HCT116 (cell line): ENCODE data around the gene MIPEP. TPM values are rescaled to one million over a fixed set of nuclear protein-coding genes. Genes with fewer than 3 reads are reported as not detected.

ENCODE experiments used
- ATAC-seq: fragments of 200-7000 bp; cut with Tn5 transposase; 2 replicates; pipeline ENCODE4 v1.9.1; 2020; ENCODE audit warnings: mild to moderate bottlenecking, moderate library complexity
- BruUV-seq: library from RNA; stranded (reverse); fragments of 400-500 nt; replicated peaks from 2 replicates; lab custom pipeline; 2021; lab: Mats Ljungman, UMichigan
- CTCF ChIA-PET: fragments of 300-600 bp; sonication (Branson Sonifier 250); formaldehyde crosslinking; loops from one replicate; lab custom pipeline; 2021; ENCODE audit warnings: antibody characterized with exemption; lab: Charles Lee
- POLR2A ChIA-PET: fragments of 300-600, 350-600 bp; sonication (Branson Sonifier 250); formaldehyde crosslinking; loops from one replicate; lab custom pipeline; 2021; ENCODE audit warnings: antibody characterized with exemption; lab: Charles Lee
- RAD21 ChIA-PET, 2 experiments: fragments of 300-600 bp; sonication (Branson Sonifier 250); formaldehyde crosslinking; loops; one replicate each; lab custom pipeline; 2023; ENCODE audit warnings: low total read pairs in 2 of 2; ENCODE audit not compliant: uncharacterized antibody in 2 of 2, unreplicated experiment in 2 of 2, low non-redundant PET in 1 of 2; lab: Charles Lee
- DNase-seq: peaks from one replicate; pipeline ENCODE4 v3.0.0-alpha.2; 2010; ENCODE audit warnings: low read depth, low spot score
- H2AFZ ChIP-seq: fragments of 200-600 bp; shearing (Covaris generic), sonication (generic); 2 replicates; pipeline ENCODE4 v1.6.1; 2017; ENCODE audit warnings: low read depth, mixed run types, mixed read lengths, antibody characterized with exemption, low read length; ENCODE audit not compliant: poor library complexity, severe bottlenecking
- H3K27ac ChIP-seq: 2 replicates; pipeline ENCODE4 v1.5.1; 2012; ENCODE audit warnings: low read depth, low read length
- H3K27me3 ChIP-seq: fragments of 200-600 bp; sonication (generic); 2 replicates; pipeline ENCODE4 v1.6.1; 2016; ENCODE audit warnings: mixed run types, low read length, mixed read lengths; ENCODE audit not compliant: insufficient read depth
- H3K36me3 ChIP-seq, 2 experiments: fragments of 200-500 bp in 1 of 2; fragments of 200-600 bp in 1 of 2; sonication (Bioruptor generic) in 1 of 2; sonication (generic) in 1 of 2; 2 replicates each; pipeline versions ENCODE4 v1.5.1 to v1.6.1; 2014 to 2016; ENCODE audit warnings: low read length in 2 of 2, inconsistent platforms in 1 of 2, mixed read lengths in 1 of 2, mixed run types in 1 of 2; ENCODE audit not compliant: insufficient read depth in 2 of 2, control insufficient read depth in 1 of 2
- H3K4me1 ChIP-seq, 2 experiments: fragments of 200-600 bp in 1 of 2; sonication (generic) in 1 of 2; 2 replicates each; pipeline versions ENCODE4 v1.5.1 to v1.6.1; 2012 to 2017; ENCODE audit warnings: low read length in 2 of 2, inconsistent platforms in 1 of 2, mild to moderate bottlenecking in 1 of 2, mixed read lengths in 1 of 2, mixed run types in 1 of 2, moderate library complexity in 1 of 2; ENCODE audit not compliant: insufficient read depth in 2 of 2, control insufficient read depth in 1 of 2
- H3K4me2 ChIP-seq: fragments of 200-600 bp; sonication (generic); 2 replicates; pipeline ENCODE4 v1.6.1; 2017; ENCODE audit warnings: mixed run types, low read length, mixed read lengths
- H3K4me3 ChIP-seq, 2 experiments: fragments of 200-600 bp in 1 of 2; sonication (generic) in 1 of 2; replicated peaks in 1 of 2; 2 replicates each; pipeline ENCODE4 v1.5.1; 2011 to 2016; ENCODE audit warnings: low read length in 2 of 2, control low read depth in 1 of 2, low read depth in 1 of 2, mild to moderate bottlenecking in 1 of 2, mixed read lengths in 1 of 2, mixed run types in 1 of 2
- H3K79me2 ChIP-seq: fragments of 200-600 bp; sonication (generic); 2 replicates; pipeline ENCODE4 v1.6.1; 2017; ENCODE audit warnings: mild to moderate bottlenecking, mixed run types, low read length, moderate library complexity, mixed read lengths; ENCODE audit not compliant: insufficient read depth
- H3K9ac ChIP-seq: fragments of 200-600 bp; sonication (generic); 2 replicates; pipeline ENCODE4 v1.6.1; 2016; ENCODE audit warnings: low read length, mixed read lengths
- H3K9me2 ChIP-seq: fragments of 200-600 bp; sonication (generic), shearing (Covaris generic); 2 replicates; pipeline ENCODE4 v1.6.1; 2017; ENCODE audit warnings: mixed run types, mild to moderate bottlenecking, moderate library complexity; ENCODE audit not compliant: insufficient read depth
- H3K9me3 ChIP-seq, 2 experiments: fragments of 200-500 bp in 1 of 2; fragments of 200-600 bp in 1 of 2; sonication (Bioruptor generic) in 1 of 2; sonication (generic) in 1 of 2; 2 replicates each; pipeline ENCODE4 v1.6.1; 2014 to 2017; ENCODE audit warnings: low read length in 2 of 2, mixed read lengths in 2 of 2, inconsistent platforms in 1 of 2, low read depth in 1 of 2, mild to moderate bottlenecking in 1 of 2, mixed run types in 1 of 2, moderate library complexity in 1 of 2; ENCODE audit not compliant: control insufficient read depth in 1 of 2, insufficient read depth in 1 of 2
- H4K20me1 ChIP-seq: fragments of 200-600 bp; sonication (generic), shearing (Covaris generic); 2 replicates; pipeline ENCODE4 v1.6.1; 2017; ENCODE audit warnings: mixed run types, mild to moderate bottlenecking, moderate library complexity; ENCODE audit not compliant: insufficient read depth
- CEBPB ChIP-seq: IDR thresholded peaks from 2 replicates; pipeline ENCODE4 v1.6.1; 2012; ENCODE audit warnings: low read depth
- EGR1 ChIP-seq: IDR thresholded peaks from 2 replicates; pipeline ENCODE4 v1.6.1; 2012; ENCODE audit warnings: low read depth
- EZH2 ChIP-seq: fragments of 200-600 bp; sonication (generic); IDR thresholded peaks from 2 replicates; pipeline ENCODE4 v1.6.1; 2017; ENCODE audit warnings: antibody characterized with exemption, mixed run types
- EZH2phosphoT487 ChIP-seq: fragments of 200-600 bp; IDR thresholded peaks from 2 replicates; pipeline ENCODE4 v1.6.1; 2018; ENCODE audit warnings: antibody characterized with exemption, borderline replicate concordance
- FOSL1 ChIP-seq: IDR thresholded peaks from 2 replicates; pipeline ENCODE4 v1.6.1; 2012; ENCODE audit warnings: low read depth
- POLR2AphosphoS5 ChIP-seq: IDR thresholded peaks from 2 replicates; pipeline ENCODE4 v1.6.1; 2011; ENCODE audit warnings: mild to moderate bottlenecking, low read depth, low read length, moderate library complexity
- RAD21 ChIP-seq: IDR thresholded peaks from 2 replicates; pipeline ENCODE4 v1.6.1; 2012; ENCODE audit warnings: low read depth, mild to moderate bottlenecking
- SIN3A ChIP-seq: IDR thresholded peaks from 2 replicates; pipeline ENCODE4 v1.6.1; 2012; ENCODE audit warnings: low read depth
- SRF ChIP-seq: IDR thresholded peaks from 2 replicates; pipeline ENCODE4 v1.6.1; 2012; ENCODE audit warnings: low read depth
- TCF7L2 ChIP-seq: IDR thresholded peaks from 2 replicates; pipeline ENCODE4 v1.7.0; 2011; ENCODE audit warnings: borderline replicate concordance, inconsistent platforms; ENCODE audit not compliant: insufficient read depth, insufficient read length; ENCODE audit errors: extremely low read depth
- YY1 ChIP-seq: IDR thresholded peaks from 2 replicates; pipeline ENCODE4 v1.6.1; 2011; ENCODE audit warnings: low read length, low read depth, moderate library complexity, mild to moderate bottlenecking; ENCODE audit not compliant: insufficient replicate concordance; ENCODE audit errors: extremely low read depth
- ZNF274 ChIP-seq: fragments of 200-500 bp; sonication (Bioruptor generic); IDR thresholded peaks from 2 replicates; pipeline ENCODE4 v1.6.1; 2014; ENCODE audit warnings: mild to moderate bottlenecking, low read depth, low read length, inconsistent platforms
- intact Hi-C: fragments of 100-400 bp; cut with micrococcal nuclease; formaldehyde crosslinking; loops from 2 replicates; pipeline ENCODE4 v1.10.0; 2022
- total RNA-seq: library from RNA; stranded (reverse); gene quantifications from one replicate; pipeline ENCODE4 v1.2.1, GENCODE V29; 2021; ENCODE audit not compliant: unreplicated experiment
- TF ChIP-seq, protein P1 (sequence below): IDR thresholded peaks from 2 replicates; pipeline ENCODE4 v1.6.1; 2012
- TF ChIP-seq, protein P2 (sequence below): IDR thresholded peaks from 2 replicates; pipeline ENCODE4 v1.6.1; 2011; ENCODE audit warnings: mild to moderate bottlenecking, low read length, moderate library complexity; ENCODE audit not compliant: insufficient replicate concordance; ENCODE audit errors: extremely low read depth
- TF ChIP-seq, protein P3 (sequence below): IDR thresholded peaks from 2 replicates; pipeline ENCODE4 v1.6.1; 2012; ENCODE audit warnings: low read depth
- TF ChIP-seq, protein P4 (sequence below): IDR thresholded peaks from 2 replicates; pipeline ENCODE4 v1.6.1; 2012
- TF ChIP-seq, protein P5 (sequence below), 3 experiments: fragments of 200-600 bp in 1 of 3; sonication (generic) in 1 of 3; IDR thresholded peaks in 2 of 3; conservative IDR thresholded peaks in 1 of 3; 2 replicates each; pipeline ENCODE4 v1.5.1; 2012 to 2017; ENCODE audit warnings: low read depth in 2 of 3, low read length in 2 of 3, antibody characterized with exemption in 1 of 3, borderline replicate concordance in 1 of 3, control low read depth in 1 of 3, mild to moderate bottlenecking in 1 of 3, mixed read lengths in 1 of 3, mixed run types in 1 of 3, moderate library complexity in 1 of 3; ENCODE audit not compliant: insufficient read depth in 1 of 3

The MIPEP gene
- total RNA-seq, 1 experiment from 2014 or later: 33.3 TPM

DNA sequence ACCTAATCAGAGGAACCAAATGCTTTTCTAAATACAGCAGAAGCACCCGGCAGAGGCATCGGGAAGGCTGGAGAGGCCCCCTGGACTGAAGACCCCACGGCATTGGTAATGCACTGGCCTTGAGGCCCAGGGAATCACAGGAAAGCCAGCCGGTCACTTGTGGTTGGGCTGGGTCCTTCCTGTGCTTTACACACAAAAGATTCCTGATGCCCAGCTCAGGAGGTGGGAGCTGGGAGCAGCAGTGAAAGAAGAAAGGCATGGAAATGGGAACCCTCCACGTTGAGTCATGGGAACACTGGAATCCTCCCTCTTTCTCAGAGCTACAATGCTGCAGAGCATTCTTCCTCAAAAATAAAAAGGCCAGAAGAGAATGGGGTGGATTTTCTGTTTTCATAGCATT lies 192.6 kb downstream of the MIPEP start:
- no peaks in the 10 kb centered on the region for H3K4me1 ChIP-seq
- no peak for DNase-seq
- POLR2A ChIA-PET: no interaction called here
- TF ChIP-seq ZNF274 (no peak), EGR1 (no peak), FOSL1 (no peak), SRF (no peak), EZH2phosphoT487 (no peak), YY1 (no peak), SIN3A (no peak), EZH2 (no peak), RAD21 (no peak), TCF7L2 (no peak), POLR2AphosphoS5 (no peak), CEBPB (no peak)
- TF ChIP-seq, protein P1, sequence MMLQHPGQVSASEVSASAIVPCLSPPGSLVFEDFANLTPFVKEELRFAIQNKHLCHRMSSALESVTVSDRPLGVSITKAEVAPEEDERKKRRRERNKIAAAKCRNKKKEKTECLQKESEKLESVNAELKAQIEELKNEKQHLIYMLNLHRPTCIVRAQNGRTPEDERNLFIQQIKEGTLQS: no peak
- TF ChIP-seq, protein P2, sequence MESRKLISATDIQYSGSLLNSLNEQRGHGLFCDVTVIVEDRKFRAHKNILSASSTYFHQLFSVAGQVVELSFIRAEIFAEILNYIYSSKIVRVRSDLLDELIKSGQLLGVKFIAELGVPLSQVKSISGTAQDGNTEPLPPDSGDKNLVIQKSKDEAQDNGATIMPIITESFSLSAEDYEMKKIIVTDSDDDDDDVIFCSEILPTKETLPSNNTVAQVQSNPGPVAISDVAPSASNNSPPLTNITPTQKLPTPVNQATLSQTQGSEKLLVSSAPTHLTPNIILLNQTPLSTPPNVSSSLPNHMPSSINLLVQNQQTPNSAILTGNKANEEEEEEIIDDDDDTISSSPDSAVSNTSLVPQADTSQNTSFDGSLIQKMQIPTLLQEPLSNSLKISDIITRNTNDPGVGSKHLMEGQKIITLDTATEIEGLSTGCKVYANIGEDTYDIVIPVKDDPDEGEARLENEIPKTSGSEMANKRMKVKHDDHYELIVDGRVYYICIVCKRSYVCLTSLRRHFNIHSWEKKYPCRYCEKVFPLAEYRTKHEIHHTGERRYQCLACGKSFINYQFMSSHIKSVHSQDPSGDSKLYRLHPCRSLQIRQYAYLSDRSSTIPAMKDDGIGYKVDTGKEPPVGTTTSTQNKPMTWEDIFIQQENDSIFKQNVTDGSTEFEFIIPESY: no peak
- TF ChIP-seq, protein P3, sequence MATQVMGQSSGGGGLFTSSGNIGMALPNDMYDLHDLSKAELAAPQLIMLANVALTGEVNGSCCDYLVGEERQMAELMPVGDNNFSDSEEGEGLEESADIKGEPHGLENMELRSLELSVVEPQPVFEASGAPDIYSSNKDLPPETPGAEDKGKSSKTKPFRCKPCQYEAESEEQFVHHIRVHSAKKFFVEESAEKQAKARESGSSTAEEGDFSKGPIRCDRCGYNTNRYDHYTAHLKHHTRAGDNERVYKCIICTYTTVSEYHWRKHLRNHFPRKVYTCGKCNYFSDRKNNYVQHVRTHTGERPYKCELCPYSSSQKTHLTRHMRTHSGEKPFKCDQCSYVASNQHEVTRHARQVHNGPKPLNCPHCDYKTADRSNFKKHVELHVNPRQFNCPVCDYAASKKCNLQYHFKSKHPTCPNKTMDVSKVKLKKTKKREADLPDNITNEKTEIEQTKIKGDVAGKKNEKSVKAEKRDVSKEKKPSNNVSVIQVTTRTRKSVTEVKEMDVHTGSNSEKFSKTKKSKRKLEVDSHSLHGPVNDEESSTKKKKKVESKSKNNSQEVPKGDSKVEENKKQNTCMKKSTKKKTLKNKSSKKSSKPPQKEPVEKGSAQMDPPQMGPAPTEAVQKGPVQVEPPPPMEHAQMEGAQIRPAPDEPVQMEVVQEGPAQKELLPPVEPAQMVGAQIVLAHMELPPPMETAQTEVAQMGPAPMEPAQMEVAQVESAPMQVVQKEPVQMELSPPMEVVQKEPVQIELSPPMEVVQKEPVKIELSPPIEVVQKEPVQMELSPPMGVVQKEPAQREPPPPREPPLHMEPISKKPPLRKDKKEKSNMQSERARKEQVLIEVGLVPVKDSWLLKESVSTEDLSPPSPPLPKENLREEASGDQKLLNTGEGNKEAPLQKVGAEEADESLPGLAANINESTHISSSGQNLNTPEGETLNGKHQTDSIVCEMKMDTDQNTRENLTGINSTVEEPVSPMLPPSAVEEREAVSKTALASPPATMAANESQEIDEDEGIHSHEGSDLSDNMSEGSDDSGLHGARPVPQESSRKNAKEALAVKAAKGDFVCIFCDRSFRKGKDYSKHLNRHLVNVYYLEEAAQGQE: no peak
- TF ChIP-seq, protein P4, sequence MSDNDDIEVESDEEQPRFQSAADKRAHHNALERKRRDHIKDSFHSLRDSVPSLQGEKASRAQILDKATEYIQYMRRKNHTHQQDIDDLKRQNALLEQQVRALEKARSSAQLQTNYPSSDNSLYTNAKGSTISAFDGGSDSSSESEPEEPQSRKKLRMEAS: no peak
- TF ChIP-seq, protein P5, sequence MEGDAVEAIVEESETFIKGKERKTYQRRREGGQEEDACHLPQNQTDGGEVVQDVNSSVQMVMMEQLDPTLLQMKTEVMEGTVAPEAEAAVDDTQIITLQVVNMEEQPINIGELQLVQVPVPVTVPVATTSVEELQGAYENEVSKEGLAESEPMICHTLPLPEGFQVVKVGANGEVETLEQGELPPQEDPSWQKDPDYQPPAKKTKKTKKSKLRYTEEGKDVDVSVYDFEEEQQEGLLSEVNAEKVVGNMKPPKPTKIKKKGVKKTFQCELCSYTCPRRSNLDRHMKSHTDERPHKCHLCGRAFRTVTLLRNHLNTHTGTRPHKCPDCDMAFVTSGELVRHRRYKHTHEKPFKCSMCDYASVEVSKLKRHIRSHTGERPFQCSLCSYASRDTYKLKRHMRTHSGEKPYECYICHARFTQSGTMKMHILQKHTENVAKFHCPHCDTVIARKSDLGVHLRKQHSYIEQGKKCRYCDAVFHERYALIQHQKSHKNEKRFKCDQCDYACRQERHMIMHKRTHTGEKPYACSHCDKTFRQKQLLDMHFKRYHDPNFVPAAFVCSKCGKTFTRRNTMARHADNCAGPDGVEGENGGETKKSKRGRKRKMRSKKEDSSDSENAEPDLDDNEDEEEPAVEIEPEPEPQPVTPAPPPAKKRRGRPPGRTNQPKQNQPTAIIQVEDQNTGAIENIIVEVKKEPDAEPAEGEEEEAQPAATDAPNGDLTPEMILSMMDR (IDR thresholded peaks at IDR 0.05 in 2 of 3, conservative IDR thresholded peaks at IDR 0.05 in 1 of 3; ENCODE audit: borderline replicate concordance in 1 of 3, insufficient read depth in 1 of 3, low read depth in 2 of 3, low read length in 2 of 3): no peak
- TF ChIP-seq, all 23 proteins: peak for 0
- no peak overlapping the region for H2AFZ ChIP-seq
- BruUV-seq: no TSS peak
- CTCF ChIA-PET: no interaction called here
- no peaks in the 10 kb centered on the region for H3K36me3 ChIP-seq
- H3K79me2 ChIP-seq: no peaks in the 10 kb centered on the region
- ATAC-seq: no peak
- H3K9me2 ChIP-seq: no peaks in the 10 kb centered on the region
- no peaks in the 10 kb centered on the region for H3K9me3 ChIP-seq
- RAD21 ChIA-PET: no interaction called here
- no peak overlapping the region for H3K27ac ChIP-seq
- no peak overlapping the region for H3K4me2 ChIP-seq
- no peak overlapping the region for H3K4me3 ChIP-seq
- no peak overlapping the region for H3K9ac ChIP-seq
- intact Hi-C loops: no loop called here
- no peaks in the 10 kb centered on the region for H4K20me1 ChIP-seq
- no peaks in the 10 kb centered on the region for H3K27me3 ChIP-seq
